Activated B cell treated with CpG ODN at 0.5 μM for 24 hours (primary cell): ENCODE results near the gene RAX2. TPM values are rescaled to one million over a fixed set of nuclear protein-coding genes. Genes with fewer than 3 reads are reported as not detected.

Experiments used
- ATAC-seq: fragments of 200-7000 bp; cut with Tn5 transposase; one replicate; pipeline ENCODE4 v1.10.0; 2021; ENCODE audit warnings: low read depth, mild to moderate bottlenecking, moderate library complexity
- CTCF ChIA-PET: fragments of 350-600 bp; sonication (Branson Sonifier 250); formaldehyde crosslinking; loops from one replicate; lab custom pipeline; 2021; ENCODE audit warnings: antibody characterized with exemption; lab: Charles Lee
- POLR2A ChIA-PET: fragments of 350-600 bp; sonication (Branson Sonifier 250); formaldehyde crosslinking; loops from one replicate; lab custom pipeline; 2021; ENCODE audit warnings: antibody characterized with exemption; lab: Charles Lee
- DNase-seq: peaks from one replicate; pipeline ENCODE4 v3.0.0; 2022
- H3K27ac Mint-ChIP-seq: one replicate; pipeline ENCODE4 v1.8.0; 2020; ENCODE audit warnings: mixed read lengths
- H3K27me3 Mint-ChIP-seq: one replicate; pipeline ENCODE4 v1.8.0; 2021; ENCODE audit warnings: mixed read lengths
- H3K36me3 Mint-ChIP-seq: one replicate; pipeline ENCODE4 v1.8.0; 2021; ENCODE audit warnings: low read depth, mixed read lengths
- H3K4me1 Mint-ChIP-seq: one replicate; pipeline ENCODE4 v1.8.0; 2021; ENCODE audit warnings: mixed read lengths
- H3K4me3 Mint-ChIP-seq: one replicate; pipeline ENCODE4 v1.8.0; 2020; ENCODE audit warnings: mild to moderate bottlenecking, mixed read lengths
- H3K9me3 Mint-ChIP-seq: one replicate; pipeline ENCODE4 v1.8.0; 2020; ENCODE audit warnings: mixed read lengths
- CTCF ChIP-seq: fragments of 200-600 bp; IDR thresholded peaks from one replicate; pipeline ENCODE4 v1.8.0; 2022; ENCODE audit warnings: antibody characterized with exemption, mild to moderate bottlenecking
- intact Hi-C: fragments of 100-400 bp; cut with micrococcal nuclease; formaldehyde crosslinking; loops from one replicate; pipeline ENCODE4 v1.15.1; 2024
- total RNA-seq: library from RNA; stranded (reverse); gene quantifications from 2 replicates; pipeline ENCODE4 v1.2.3, GENCODE V29; 2022

RAX2 gene
- total RNA-seq, 1 donor from 2014 or later, result not detected

DNA sequence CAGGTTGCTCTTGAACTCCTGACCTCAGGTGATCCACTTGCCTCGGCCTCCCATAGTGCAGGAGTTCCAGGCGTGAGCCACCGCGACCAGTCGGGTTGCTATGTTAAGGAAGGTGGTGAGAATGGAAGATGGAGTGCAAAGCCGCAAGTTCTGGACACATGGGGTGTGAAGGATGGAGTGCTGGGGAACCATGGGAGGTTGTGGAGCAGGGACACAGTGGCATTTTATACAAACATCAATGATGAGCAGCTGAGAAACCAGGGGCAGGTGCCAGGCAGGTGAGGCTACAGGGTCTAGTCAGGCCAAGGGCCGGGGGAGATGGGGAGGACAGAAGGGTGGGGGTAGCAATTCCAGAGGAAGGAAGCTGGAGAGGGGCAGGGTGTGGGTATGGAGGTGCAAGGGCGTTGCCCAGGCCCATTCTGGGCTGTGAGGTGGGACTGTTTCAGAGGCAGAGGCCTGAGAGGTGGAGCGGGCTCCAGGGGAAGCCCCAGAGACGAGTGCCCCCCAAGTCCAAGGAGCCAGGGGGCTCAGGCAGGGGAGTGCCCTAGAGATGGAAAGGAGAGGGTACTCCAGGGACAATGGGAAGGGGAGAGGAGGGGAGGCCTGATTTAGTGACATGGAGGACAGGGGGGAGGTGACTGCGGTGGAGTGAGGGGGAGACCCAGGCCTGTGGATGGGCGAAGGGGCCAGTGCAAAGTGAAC, 1.9 kb upstream of the RAX2 start:
- peaks cover 13% of the 10 kb centered on the region for H3K36me3 Mint-ChIP-seq
- ChIA-PET POLR2A (interaction anchor here (1.2 kb wide), 1 partner anchor 11 kb away, joined by 3 read pairs; the partner anchor contains the start of gene MRPL54), CTCF (no interaction called here)
- H3K27me3 Mint-ChIP-seq, result no peaks in the 10 kb centered on the region
- no peaks in the 10 kb centered on the region for H3K4me1 Mint-ChIP-seq
- no peak overlapping the region for H3K27ac Mint-ChIP-seq
- ATAC-seq, result no peak
- no peaks in the 10 kb centered on the region for H3K9me3 Mint-ChIP-seq
- no peak for DNase-seq
- no peak for TF ChIP-seq CTCF
- no peak overlapping the region for H3K4me3 Mint-ChIP-seq
- intact Hi-C loops, result no loop called here

GRCh38 chr19:3771000-3771905, 775 bp downstream of the RAX2 start:
- H3K9me3 Mint-ChIP-seq, result no peaks in the 10 kb centered on the region
- ChIA-PET CTCF (no interaction called here), POLR2A (no interaction called here)
- H3K4me1 Mint-ChIP-seq, result peaks cover 5% of the 10 kb centered on the region
- TF ChIP-seq CTCF, result no peak
- no peak for DNase-seq
- no peak for ATAC-seq
- H3K4me3 Mint-ChIP-seq, result no peak overlapping the region
- intact Hi-C loops, result no loop called here
- H3K27ac Mint-ChIP-seq, result no peak overlapping the region
- H3K36me3 Mint-ChIP-seq, result peaks cover 32% of the 10 kb centered on the region
- no peaks in the 10 kb centered on the region for H3K27me3 Mint-ChIP-seq

DNA sequence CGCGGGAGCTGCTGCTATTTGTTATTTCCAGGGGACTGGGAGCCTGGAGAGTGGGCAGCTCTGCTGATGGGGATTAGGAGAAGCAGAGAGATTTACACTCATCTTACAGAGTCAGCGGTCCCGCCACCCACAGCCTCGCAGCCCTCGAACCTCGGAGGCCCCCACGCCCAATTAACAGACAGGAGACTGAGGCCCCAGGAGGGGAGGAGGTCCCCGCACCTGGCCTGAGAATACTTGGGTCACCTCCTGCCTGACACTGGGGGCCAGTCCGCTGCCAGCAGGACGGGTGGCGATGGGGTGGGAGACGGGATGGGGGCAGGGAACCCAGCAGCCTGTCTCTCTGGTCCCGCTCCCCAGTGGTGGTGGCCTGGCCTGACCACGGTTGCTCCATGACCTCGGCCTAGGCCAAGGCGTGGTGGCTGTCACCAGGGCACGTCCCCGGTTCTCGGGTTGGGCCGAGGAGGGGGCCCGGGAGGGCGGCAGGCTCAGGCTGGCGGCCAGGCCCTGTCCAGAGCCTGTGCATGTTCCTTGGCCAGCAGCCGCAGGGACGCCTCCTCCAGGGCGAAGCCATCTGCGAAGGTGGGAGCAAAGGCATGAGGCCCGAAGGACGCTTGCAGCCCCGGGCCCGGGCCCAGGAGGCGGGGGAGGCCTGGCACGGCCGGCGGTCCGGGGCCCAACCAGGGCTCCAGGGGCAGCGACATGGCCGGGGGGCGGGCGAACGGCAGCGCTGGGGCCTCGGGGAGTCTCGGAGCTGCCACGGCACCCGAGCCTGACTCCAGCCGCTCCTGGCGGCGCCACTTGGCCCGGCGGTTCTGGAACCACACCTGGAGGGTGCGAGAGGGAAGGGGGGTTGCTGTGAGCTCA, 1.7 kb downstream of the RAX2 start:
- DNase-seq, result no peak
- peaks cover 5% of the 10 kb centered on the region for H3K4me1 Mint-ChIP-seq
- H3K36me3 Mint-ChIP-seq, result peaks cover 36% of the 10 kb centered on the region
- no peak overlapping the region for H3K27ac Mint-ChIP-seq
- ATAC-seq, result no peak
- ChIA-PET CTCF (no interaction called here), POLR2A (no interaction called here)
- intact Hi-C loops, result no loop called here
- H3K9me3 Mint-ChIP-seq, result no peaks in the 10 kb centered on the region
- no peak overlapping the region for H3K4me3 Mint-ChIP-seq
- no peak for TF ChIP-seq CTCF
- no peaks in the 10 kb centered on the region for H3K27me3 Mint-ChIP-seq

- POLR2A ChIA-PET, result no interaction called here
- TF ChIP-seq CTCF, result no peak
- no peak overlapping the region for H3K27ac Mint-ChIP-seq
- intact Hi-C loops, result no loop called here
- CTCF ChIA-PET, result no interaction called here
- peaks cover 36% of the 10 kb centered on the region for H3K36me3 Mint-ChIP-seq
- no peak overlapping the region for H3K4me3 Mint-ChIP-seq
- no peaks in the 10 kb centered on the region for H3K27me3 Mint-ChIP-seq
- no peak for DNase-seq
- ATAC-seq, result no peak
- H3K9me3 Mint-ChIP-seq, result no peaks in the 10 kb centered on the region
- H3K4me1 Mint-ChIP-seq, result peaks cover 5% of the 10 kb centered on the region
These were observed 2.5 kb downstream of the RAX2 start for GRCh38 chr19:3769494-3769893.
